ENCODE data around the gene ISOC2. TPM values are rescaled to one million over a fixed set of nuclear protein-coding genes. Genes with fewer than 3 reads are reported as not detected.

The ISOC2 gene
- total RNA-seq, 1 experiment from 2014 or later: 251 TPM

DNA sequence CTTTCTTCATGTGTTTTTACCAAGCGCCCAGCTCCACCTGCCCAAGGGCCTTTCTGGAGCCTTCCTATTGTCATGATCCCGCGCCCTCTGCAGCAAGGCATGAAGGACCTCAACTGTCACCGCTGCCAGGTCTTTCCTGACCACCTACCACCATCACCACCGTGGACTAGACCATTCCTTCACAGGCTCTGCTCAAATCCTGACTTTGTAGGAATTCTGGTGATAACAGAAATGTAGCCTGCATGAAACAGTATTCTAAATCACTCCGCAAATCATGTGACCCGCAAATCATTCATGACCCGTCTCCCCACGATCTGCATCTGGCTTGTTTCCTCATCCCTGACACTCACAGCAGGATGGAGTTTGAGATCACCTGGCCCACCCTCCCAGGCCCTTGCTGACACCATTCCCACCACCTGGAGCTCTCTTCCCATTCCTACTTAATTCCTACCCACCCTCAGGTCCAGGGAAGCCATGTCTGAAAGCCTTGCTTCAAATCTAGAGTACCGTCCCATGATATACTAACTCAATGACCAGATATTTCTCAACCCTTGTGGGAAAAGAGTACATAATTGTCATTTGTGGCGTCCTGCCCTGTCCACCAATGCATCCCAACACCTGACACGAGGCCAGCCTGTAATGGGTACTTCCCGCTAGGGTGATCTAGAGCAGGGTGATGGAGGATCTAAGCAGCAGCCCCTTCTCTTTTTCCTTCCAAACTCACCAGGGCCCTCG, 55.2 kb downstream of the ISOC2 start:
- no peak overlapping the region for H2AFZ ChIP-seq (ENCODE audit: low read length)
- TF ChIP-seq EZH2phosphoT487 (IDR thresholded peaks at IDR 0.05; ENCODE audit: borderline replicate concordance, low read length) (no peak), EZH2 (IDR thresholded peaks at IDR 0.05; ENCODE audit: low read length, unreplicated experiment) (no peak)
- TF ChIP-seq, protein P1, sequence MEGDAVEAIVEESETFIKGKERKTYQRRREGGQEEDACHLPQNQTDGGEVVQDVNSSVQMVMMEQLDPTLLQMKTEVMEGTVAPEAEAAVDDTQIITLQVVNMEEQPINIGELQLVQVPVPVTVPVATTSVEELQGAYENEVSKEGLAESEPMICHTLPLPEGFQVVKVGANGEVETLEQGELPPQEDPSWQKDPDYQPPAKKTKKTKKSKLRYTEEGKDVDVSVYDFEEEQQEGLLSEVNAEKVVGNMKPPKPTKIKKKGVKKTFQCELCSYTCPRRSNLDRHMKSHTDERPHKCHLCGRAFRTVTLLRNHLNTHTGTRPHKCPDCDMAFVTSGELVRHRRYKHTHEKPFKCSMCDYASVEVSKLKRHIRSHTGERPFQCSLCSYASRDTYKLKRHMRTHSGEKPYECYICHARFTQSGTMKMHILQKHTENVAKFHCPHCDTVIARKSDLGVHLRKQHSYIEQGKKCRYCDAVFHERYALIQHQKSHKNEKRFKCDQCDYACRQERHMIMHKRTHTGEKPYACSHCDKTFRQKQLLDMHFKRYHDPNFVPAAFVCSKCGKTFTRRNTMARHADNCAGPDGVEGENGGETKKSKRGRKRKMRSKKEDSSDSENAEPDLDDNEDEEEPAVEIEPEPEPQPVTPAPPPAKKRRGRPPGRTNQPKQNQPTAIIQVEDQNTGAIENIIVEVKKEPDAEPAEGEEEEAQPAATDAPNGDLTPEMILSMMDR (conservative IDR thresholded peaks at IDR 0.05; ENCODE audit: low read depth, low read length): no peak
- intact Hi-C loops (cut with micrococcal nuclease): no loop called here

DNA sequence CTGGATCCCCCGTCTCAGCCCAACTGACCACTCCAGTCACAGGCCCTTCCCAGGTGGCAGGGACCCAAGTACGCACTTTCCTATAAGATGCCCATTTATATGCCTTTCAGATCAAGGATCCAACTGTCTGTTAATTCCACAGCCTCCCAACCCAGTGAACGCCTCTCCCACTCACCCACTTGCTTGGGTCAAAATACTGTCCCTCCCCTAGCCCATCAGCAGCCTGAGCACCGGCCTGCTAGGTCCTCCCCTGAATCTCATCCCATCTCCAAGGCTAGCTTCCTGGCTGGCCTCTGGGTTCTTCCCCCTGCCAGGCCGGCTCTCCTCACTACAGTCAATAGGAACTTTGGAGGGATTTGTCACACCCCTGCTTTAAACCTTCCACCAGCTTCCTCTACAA, 55.8 kb downstream of the ISOC2 start:
- Histone ChIP-seq H3K9me2 (replicated peaks; ENCODE audit: low read length) (no peaks in the 10 kb centered on the region), H3K79me2 (ENCODE audit: low read length) (peaks cover 55% of the 10 kb centered on the region), H3K9ac (ENCODE audit: low read length) (peak overlapping the region; percentile 95; the same call in 1 of the 2 replicates), H2AFZ (ENCODE audit: low read length) (no peak overlapping the region), H3F3A (ENCODE audit: low read length, unreplicated experiment) (peaks cover 14% of the 10 kb centered on the region), H3K4me3 (ENCODE audit: low read length) (peak overlapping the region; percentile 79), H3K4me2 (ENCODE audit: low read length) (peak overlapping the region; percentile 97), H3K27me3 (ENCODE audit: low read length) (no peaks in the 10 kb centered on the region), H3K36me3 (ENCODE audit: low read depth, low read length) (peaks cover 51% of the 10 kb centered on the region), H4K20me1 (ENCODE audit: low read length) (peaks cover 53% of the 10 kb centered on the region), H3K9me3 (ENCODE audit: low read length) (no peaks in the 10 kb centered on the region), H3K4me1 (ENCODE audit: insufficient read depth, low read length) (peaks cover 20% of the 10 kb centered on the region), H3K27ac (ENCODE audit: low read length) (no peak overlapping the region)
- intact Hi-C loops (cut with micrococcal nuclease): no loop called here
- ATAC-seq (no peak), DNase-seq (no peak)
- ChIA-PET CTCF (interaction anchor here (0.9 kb wide), 1 partner anchor 82 kb away, joined by 3 read pairs; no protein-coding TSS in a partner anchor), POLR2A (ENCODE audit: unreplicated experiment) (interaction anchor here (0.6 kb wide), 1 partner anchor 1257 kb away, joined by 4 read pairs; no protein-coding TSS in a partner anchor)
- TF ChIP-seq EZH2phosphoT487 (IDR thresholded peaks at IDR 0.05; ENCODE audit: borderline replicate concordance, low read length) (no peak), EZH2 (IDR thresholded peaks at IDR 0.05; ENCODE audit: low read length, unreplicated experiment) (no peak)
- TF ChIP-seq, protein P1 (conservative IDR thresholded peaks at IDR 0.05; ENCODE audit: low read depth, low read length): no peak
- no TSS peak for BruUV-seq (replicated peaks)

More for the DNA sequence above, 55.2 kb downstream of the ISOC2 start:
- H4K20me1 ChIP-seq (ENCODE audit: low read length): peaks cover 49% of the 10 kb centered on the region
- no peak for ATAC-seq
- H3K27me3 ChIP-seq (ENCODE audit: low read length): no peaks in the 10 kb centered on the region
- ChIA-PET POLR2A (ENCODE audit: unreplicated experiment) (interaction anchor here (0.6 kb wide), 1 partner anchor 1258 kb away, joined by 4 read pairs; no protein-coding TSS in a partner anchor), CTCF (interaction anchor here (0.9 kb wide), 1 partner anchor 81 kb away, joined by 3 read pairs; no protein-coding TSS in a partner anchor)
- peaks cover 47% of the 10 kb centered on the region for H3K36me3 ChIP-seq (ENCODE audit: low read depth, low read length)
- H3K9ac ChIP-seq (ENCODE audit: low read length): peak overlapping the region; percentile 95
- H3K9me3 ChIP-seq (ENCODE audit: low read length): no peaks in the 10 kb centered on the region
- peak overlapping the region; percentile 79 for H3K4me3 ChIP-seq (ENCODE audit: low read length)
- no peaks in the 10 kb centered on the region for H3K9me2 ChIP-seq (replicated peaks; ENCODE audit: low read length)
- peaks cover 55% of the 10 kb centered on the region for H3K79me2 ChIP-seq (ENCODE audit: low read length)
- no peak for DNase-seq
- H3K4me1 ChIP-seq (ENCODE audit: insufficient read depth, low read length): peaks cover 20% of the 10 kb centered on the region
- BruUV-seq (replicated peaks): no TSS peak
- H3K27ac ChIP-seq (ENCODE audit: low read length): no peak overlapping the region
- peak overlapping the region; percentile 97 for H3K4me2 ChIP-seq (ENCODE audit: low read length)
- H3F3A ChIP-seq (ENCODE audit: low read length, unreplicated experiment): peaks cover 10% of the 10 kb centered on the region

Other genes with a start within 250 kb of the ISOC2 start
- 11.1 and 11.8 TPM in 2 replicates for gene TMEM86B, start 232.9 kb downstream of the ISOC2 start, total RNA-seq (2014; rRNA removed)
- 159 and 221 TPM in 2 replicates for gene PPP6R1, start 202.6 kb downstream of the ISOC2 start, total RNA-seq (2014; rRNA removed)
- gene HSPBP1, start 181.5 kb downstream of the ISOC2 start, total RNA-seq (2014; rRNA removed): 122 and 148 TPM in 2 replicates
- gene BRSK1, start 177.6 kb downstream of the ISOC2 start, total RNA-seq (2014; rRNA removed): 5.1 and 8.7 TPM in 2 replicates
- gene TMEM150B, start 136.3 kb downstream of the ISOC2 start, total RNA-seq (2014; rRNA removed): not detected in 2 replicates
- gene KMT5C, start 121.8 kb downstream of the ISOC2 start, total RNA-seq (2014; rRNA removed): 21.9 and 36.6 TPM in 2 replicates
- gene COX6B2, start 106.9 kb downstream of the ISOC2 start, total RNA-seq (2014; rRNA removed): 0.80 and 2.4 TPM in 2 replicates
- not detected in 2 replicates for gene GARIN5B, start 98.4 kb downstream of the ISOC2 start, total RNA-seq (2014; rRNA removed)
- 7.5 and 10.7 TPM in 2 replicates for gene IL11, start 91.2 kb downstream of the ISOC2 start, total RNA-seq (2014; rRNA removed)
- gene TMEM190, start 84.8 kb downstream of the ISOC2 start, total RNA-seq (2014; rRNA removed): not detected in 2 replicates
- 22.1 and 22.8 TPM in 2 replicates for gene TMEM238, start 77.3 kb downstream of the ISOC2 start, total RNA-seq (2014; rRNA removed)
- gene RPL28, start 75.7 kb downstream of the ISOC2 start, total RNA-seq (2014; rRNA removed): 550 and 836 TPM in 2 replicates
- 2,068 and 2,245 TPM in 2 replicates for gene UBE2S, start 53.9 kb downstream of the ISOC2 start, total RNA-seq (2014; rRNA removed)
- not detected in 2 replicates for gene SHISA7, start 18.3 kb downstream of the ISOC2 start, total RNA-seq (2014; rRNA removed)
- gene C19orf85, start 3.1 kb upstream of the ISOC2 start, total RNA-seq (2014; rRNA removed): not detected in 2 replicates
- gene ZNF628, start 15.0 kb upstream of the ISOC2 start, total RNA-seq (2014; rRNA removed): 11.8 and 24.2 TPM in 2 replicates
- gene NAT14, start 23.5 kb upstream of the ISOC2 start, total RNA-seq (2014; rRNA removed): 17.5 and 21.0 TPM in 2 replicates
- 0.17 TPM in 1 of 2 replicates, not detected in the other for gene SSC5D, start 26.8 kb upstream of the ISOC2 start, total RNA-seq (2014; rRNA removed)
- not detected in 2 replicates for gene SBK2, start 75.5 kb upstream of the ISOC2 start, total RNA-seq (2014; rRNA removed)
- 0.46 TPM in 1 of 2 replicates, not detected in the other for gene SBK3, start 83.9 kb upstream of the ISOC2 start, total RNA-seq (2014; rRNA removed)
- gene ZNF579, start 119.2 kb upstream of the ISOC2 start, total RNA-seq (2014; rRNA removed): 13.5 and 26.1 TPM in 2 replicates
- gene FIZ1, start 137.9 kb upstream of the ISOC2 start, total RNA-seq (2014; rRNA removed): 11.6 and 11.7 TPM in 2 replicates
- 27.7 and 33.1 TPM in 2 replicates for gene ZNF524, start 138.6 kb upstream of the ISOC2 start, total RNA-seq (2014; rRNA removed)
- 5.5 and 8.2 TPM in 2 replicates for gene ZNF865, start 144.0 kb upstream of the ISOC2 start, total RNA-seq (2014; rRNA removed)
- 9.0 and 18.0 TPM in 2 replicates for gene ZNF784, start 162.9 kb upstream of the ISOC2 start, total RNA-seq (2014; rRNA removed)
- 15.2 and 23.9 TPM in 2 replicates for gene ZNF580, start 179.4 kb upstream of the ISOC2 start, total RNA-seq (2014; rRNA removed)
- 25.6 and 37.5 TPM in 2 replicates for gene ZNF581, start 182.0 kb upstream of the ISOC2 start, total RNA-seq (2014; rRNA removed)
- gene CCDC106, start 186.6 kb upstream of the ISOC2 start, total RNA-seq (2014; rRNA removed): 36.0 and 41.4 TPM in 2 replicates
- gene U2AF2, start 193.4 kb upstream of the ISOC2 start, total RNA-seq (2014; rRNA removed): 343 and 360 TPM in 2 replicates
- 203 and 240 TPM in 2 replicates for gene EPN1, start 213.6 kb upstream of the ISOC2 start, total RNA-seq (2014; rRNA removed)

Measured in PC-3 (cell line).